ENCODE results near the gene MAML2. TPM values are rescaled to one million over a fixed set of nuclear protein-coding genes. Genes with fewer than 3 reads are reported as not detected.
A peak's percentile ranks its signal among the peaks of the same experiment; 100 is the strongest.

Gene MAML2
- total and polyA plus RNA-seq, 4 donors, result 3.8 to 41.8 (median 13.7) TPM

GRCh38 chr11:96194581-96195374, 148.2 kb downstream of the MAML2 start:
- H3K27me3 ChIP-seq (ENCODE audit: control insufficient read depth in 3 of 3, insufficient read depth in 3 of 3, low read length in 2 of 3), result no peaks in the 10 kb centered on the region
- no peak for ATAC-seq (ENCODE audit: insufficient read depth, low FRiP score)
- no peaks in the 10 kb centered on the region for H3K36me3 ChIP-seq (ENCODE audit: control insufficient read depth in 4 of 4, insufficient read depth in 4 of 4, low read length in 4 of 4)
- H3K9ac ChIP-seq (ENCODE audit: insufficient read depth in 1 of 2, low read length in 2 of 2), result no peak overlapping the region
- TF ChIP-seq CTCF (IDR thresholded peaks at IDR 0.05; ENCODE audit: control extremely low read depth, extremely low read depth), result no peak
- H3K4me1 ChIP-seq (ENCODE audit: control insufficient read depth in 5 of 5, insufficient read depth in 5 of 5, low read length in 5 of 5), result peaks cover 6 to 51% (median 17%) of the 10 kb centered on the region in 5 donors
- no peak for DNase-seq
- 25 to 52% methylated on average over 1 of the region's 1 CpG for WGBS, 2 donors
- H3K9me3 ChIP-seq (ENCODE audit: control insufficient read depth in 4 of 4, insufficient read depth in 3 of 4, low read length in 3 of 4), result no peaks in the 10 kb centered on the region
- H3K27ac ChIP-seq (ENCODE audit: low read depth in 1 of 2, low read length in 1 of 2), result no peak overlapping the region
- H3K4me3 ChIP-seq, result no peak overlapping the region

- H3K9ac ChIP-seq (ENCODE audit: insufficient read depth in 1 of 2, low read length in 2 of 2), result no peak overlapping the region
- 69 to 72% methylated on average over 4 of the region's 4 CpGs for WGBS, 2 donors
- no peak overlapping the region for H3K4me3 ChIP-seq
- DNase-seq (peak in 2 of 3 donors; percentile 57 to 67), ATAC-seq (ENCODE audit: insufficient read depth, low FRiP score) (no peak)
- H3K36me3 ChIP-seq (ENCODE audit: control insufficient read depth in 4 of 4, insufficient read depth in 4 of 4, low read length in 4 of 4), result no peaks in the 10 kb centered on the region
- no peaks in the 10 kb centered on the region for H3K9me3 ChIP-seq (ENCODE audit: control insufficient read depth in 4 of 4, insufficient read depth in 3 of 4, low read length in 3 of 4)
- peak overlapping the region in 1 of 2 donors; percentile 21 for H3K27ac ChIP-seq (ENCODE audit: low read depth in 1 of 2, low read length in 1 of 2)
- TF ChIP-seq CTCF (IDR thresholded peaks at IDR 0.05; ENCODE audit: control extremely low read depth, extremely low read depth), result no peak
- H3K27me3 ChIP-seq (ENCODE audit: control insufficient read depth in 3 of 3, insufficient read depth in 3 of 3, low read length in 2 of 3), result no peaks in the 10 kb centered on the region
- peaks cover 4 to 53% (median 17%) of the 10 kb centered on the region in 5 donors for H3K4me1 ChIP-seq (ENCODE audit: control insufficient read depth in 5 of 5, insufficient read depth in 5 of 5, low read length in 5 of 5)
Observed at GRCh38 chr11:96193745-96194443, 149.1 kb downstream of the MAML2 start.

DNA sequence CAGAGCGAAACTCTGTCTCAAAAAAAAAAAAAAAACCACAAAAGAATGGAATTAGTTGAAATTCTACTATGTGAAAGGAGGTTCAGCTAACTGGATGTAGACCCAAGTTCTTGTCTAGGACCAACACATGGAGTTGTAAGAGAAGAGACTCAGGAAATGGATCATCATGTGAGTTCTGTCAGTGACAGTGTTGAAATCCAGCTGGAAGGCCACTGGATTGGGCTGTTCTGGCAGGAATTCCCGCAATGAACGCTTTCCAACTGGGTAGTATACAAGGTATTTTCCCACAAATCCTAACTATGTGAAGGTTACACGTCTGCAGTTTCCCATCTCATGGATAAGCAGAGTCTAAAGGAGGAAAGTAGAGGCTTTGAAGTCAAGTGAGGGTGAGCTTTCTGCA, 151.2 kb downstream of the MAML2 start:
- Histone ChIP-seq H3K4me3 (no peak overlapping the region), H3K9me3 (ENCODE audit: control insufficient read depth in 4 of 4, insufficient read depth in 3 of 4, low read length in 3 of 4) (no peaks in the 10 kb centered on the region), H3K36me3 (ENCODE audit: control insufficient read depth in 4 of 4, insufficient read depth in 4 of 4, low read length in 4 of 4) (no peaks in the 10 kb centered on the region), H3K9ac (ENCODE audit: insufficient read depth in 1 of 2, low read length in 2 of 2) (no peak overlapping the region), H3K27me3 (ENCODE audit: control insufficient read depth in 3 of 3, insufficient read depth in 3 of 3, low read length in 2 of 3) (no peaks in the 10 kb centered on the region), H3K27ac (ENCODE audit: low read depth in 1 of 2, low read length in 1 of 2) (no peak overlapping the region), H3K4me1 (ENCODE audit: control insufficient read depth in 5 of 5, insufficient read depth in 5 of 5, low read length in 5 of 5) (peaks cover 5 to 56% (median 18%) of the 10 kb centered on the region in 5 donors)
- ATAC-seq (ENCODE audit: insufficient read depth, low FRiP score) (no peak), DNase-seq (peak; percentile 27 to 68 (median 42))
- WGBS, 2 donors, result 82 to 88% methylated on average over 4 of the region's 4 CpGs
- TF ChIP-seq CTCF (IDR thresholded peaks at IDR 0.05; ENCODE audit: control extremely low read depth, extremely low read depth), result no peak
